ENCODE measurements around the gene PARPBP. TPM values are rescaled to one million over a fixed set of nuclear protein-coding genes. Genes with fewer than 3 reads are reported as not detected.

Gene PARPBP
- polyA plus RNA-seq, 1 experiment: 6.0 TPM

- TF ChIP-seq CTCF (IDR thresholded peaks at IDR 0.05; ENCODE audit: low read depth, low read length): peak; percentile 68
- POLR2A ChIA-PET: no interaction called here
- Histone ChIP-seq H3K4me3 (ENCODE audit: low read depth, low read length) (no peak overlapping the region), H3K27ac (ENCODE audit: low read depth, low read length) (no peak overlapping the region), H3K9me3 (ENCODE audit: control insufficient read depth, insufficient read depth, low read length) (no peaks in the 10 kb centered on the region), H3K27me3 (ENCODE audit: control insufficient read depth, insufficient read depth, low read length) (no peaks in the 10 kb centered on the region)
- CTCF ChIA-PET: interaction anchor here (0.5 to 1.3 kb wide), 9 partner anchors 12 to 1821 kb away, joined by 3 to 9 read pairs (median 5); no protein-coding TSS in a partner anchor
- no peak for DNase-seq (ENCODE audit: low read depth, low spot score)
Measured at GRCh38 chr12:102169922-102170621, 50.1 kb downstream of the PARPBP start.

- Histone ChIP-seq H3K9me3 (ENCODE audit: control insufficient read depth, insufficient read depth, low read length) (no peaks in the 10 kb centered on the region), H3K27me3 (ENCODE audit: control insufficient read depth, insufficient read depth, low read length) (no peaks in the 10 kb centered on the region), H3K27ac (ENCODE audit: low read depth, low read length) (no peak overlapping the region), H3K4me3 (ENCODE audit: low read depth, low read length) (no peak overlapping the region)
- no peak for DNase-seq (ENCODE audit: low read depth, low spot score)
- ChIA-PET CTCF (interaction anchor here (1.1 to 1.2 kb wide), 2 partner anchors 76 to 530 kb away, joined by 3 to 7 read pairs; no protein-coding TSS in a partner anchor), POLR2A (no interaction called here)
- TF ChIP-seq CTCF (IDR thresholded peaks at IDR 0.05; ENCODE audit: low read depth, low read length): no peak
Measured at GRCh38 chr12:102171951-102172350, 52.0 kb downstream of the PARPBP start.

- no peak for DNase-seq (ENCODE audit: low read depth, low spot score)
- Histone ChIP-seq H3K27ac (ENCODE audit: low read depth, low read length) (no peak overlapping the region), H3K9me3 (ENCODE audit: control insufficient read depth, insufficient read depth, low read length) (no peaks in the 10 kb centered on the region), H3K27me3 (ENCODE audit: control insufficient read depth, insufficient read depth, low read length) (no peaks in the 10 kb centered on the region), H3K4me3 (ENCODE audit: low read depth, low read length) (no peak overlapping the region)
- POLR2A ChIA-PET: no interaction called here
- CTCF ChIA-PET: interaction anchor here (1.2 kb wide), 1 partner anchor 76 kb away, joined by 3 read pairs; no protein-coding TSS in a partner anchor
- TF ChIP-seq CTCF (IDR thresholded peaks at IDR 0.05; ENCODE audit: low read depth, low read length): no peak
Measured at GRCh38 chr12:102172436-102172835, 52.5 kb downstream of the PARPBP start.

- H3K4me3 ChIP-seq (ENCODE audit: low read depth, low read length): no peak overlapping the region
- ChIA-PET POLR2A (no interaction called here), CTCF (no interaction called here)
- no peak for TF ChIP-seq CTCF (IDR thresholded peaks at IDR 0.05; ENCODE audit: low read depth, low read length)
- no peak for DNase-seq (ENCODE audit: low read depth, low spot score)
- H3K27ac ChIP-seq (ENCODE audit: low read depth, low read length): no peak overlapping the region
- no peaks in the 10 kb centered on the region for H3K9me3 ChIP-seq (ENCODE audit: control insufficient read depth, insufficient read depth, low read length)
- H3K27me3 ChIP-seq (ENCODE audit: control insufficient read depth, insufficient read depth, low read length): no peaks in the 10 kb centered on the region
Measured at GRCh38 chr12:102174117-102174516, 54.1 kb downstream of the PARPBP start.

GRCh38 chr12:102174761-102175160 is 54.8 kb downstream of the PARPBP start:
- H3K27ac ChIP-seq (ENCODE audit: low read depth, low read length): no peak overlapping the region
- no peak for TF ChIP-seq CTCF (IDR thresholded peaks at IDR 0.05; ENCODE audit: low read depth, low read length)
- ChIA-PET POLR2A (no interaction called here), CTCF (no interaction called here)
- H3K27me3 ChIP-seq (ENCODE audit: control insufficient read depth, insufficient read depth, low read length): no peaks in the 10 kb centered on the region
- DNase-seq (ENCODE audit: low read depth, low spot score): no peak
- H3K4me3 ChIP-seq (ENCODE audit: low read depth, low read length): no peak overlapping the region
- H3K9me3 ChIP-seq (ENCODE audit: control insufficient read depth, insufficient read depth, low read length): no peaks in the 10 kb centered on the region
